Measurements from ENCODE around the gene JMJD4. TPM values are rescaled to one million over a fixed set of nuclear protein-coding genes. Genes with fewer than 3 reads are reported as not detected.
"Not testable (repeated sequence)": the region's sequence is repeated elsewhere in the genome, so short reads cannot be mapped to it uniquely, and the experiment has no call there.

JMJD4 gene
- total RNA-seq, 1 experiment from 2014 or later = 22.0 TPM

GRCh38 chr1:227707846-227708245, 27.3 kb downstream of the JMJD4 start:
- no peak for DNase-seq (ENCODE audit: extremely low read depth, low read depth)

GRCh38 chr1:227701631-227702030, 33.5 kb downstream of the JMJD4 start:
- not testable (repeated sequence) for DNase-seq (ENCODE audit: extremely low read depth, low read depth)

DNA sequence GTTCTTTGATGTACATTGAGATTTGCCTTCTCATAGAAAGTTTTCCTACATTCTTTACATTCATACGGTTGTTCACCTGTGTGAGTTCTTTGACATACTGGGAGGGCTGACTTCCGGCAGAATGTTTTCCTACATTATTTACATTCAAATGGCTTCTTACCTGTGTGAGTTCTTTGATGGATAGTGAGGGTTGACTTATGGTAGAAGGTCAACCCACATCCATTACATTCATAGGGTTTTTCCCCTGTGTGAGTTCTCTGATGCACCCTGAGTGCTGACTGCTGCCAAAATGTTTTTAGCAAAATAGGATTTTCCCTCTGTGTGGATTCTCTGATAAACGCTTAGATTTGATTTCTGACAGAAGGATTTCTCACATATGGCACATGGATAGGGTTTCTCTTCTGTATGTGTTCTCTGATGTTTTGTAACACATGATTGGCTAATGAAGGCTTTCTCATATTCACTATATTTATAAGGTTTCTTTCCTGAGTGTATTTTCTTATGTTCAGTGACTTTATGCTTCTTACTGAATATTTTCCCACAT, 37.7 kb downstream of the JMJD4 start:
- no peak for DNase-seq (ENCODE audit: extremely low read depth, low read depth)

GRCh38 chr1:227685807-227686206, 49.3 kb downstream of the JMJD4 start:
- DNase-seq (ENCODE audit: extremely low read depth, low read depth) = no peak

Other genes starting within 250 kb of the JMJD4 start
- 22.5 and 24.2 TPM in 2 replicates for gene ZNF678, start 171.7 kb downstream of the JMJD4 start, total RNA-seq (2014; rRNA removed; shearing (Covaris generic))
- gene SNAP47, start 133 bp upstream of the JMJD4 start, total RNA-seq (2014; rRNA removed; shearing (Covaris generic)) = 44.1 and 47.2 TPM in 2 replicates
- gene PRSS38, start 80.4 kb upstream of the JMJD4 start, total RNA-seq (2014; rRNA removed; shearing (Covaris generic)) = not detected in 2 replicates
- 0.06 and 0.10 TPM in 2 replicates for gene WNT9A, start 212.6 kb upstream of the JMJD4 start, total RNA-seq (2014; rRNA removed; shearing (Covaris generic))